PC-9 (cell line): ENCODE data around the gene UGT1A5. TPM values are rescaled to one million over a fixed set of nuclear protein-coding genes. Genes with fewer than 3 reads are reported as not detected.

Experiments
- BruUV-seq: library from RNA; stranded (reverse); fragments of 400-500 nt; replicated peaks from 2 replicates; lab custom pipeline; 2021; lab: Mats Ljungman, UMichigan
- CTCF ChIA-PET: fragments of 300-600 bp; sonication (Branson Sonifier 250); formaldehyde crosslinking; loops from one replicate; lab custom pipeline; 2022; ENCODE audit warnings: antibody characterized with exemption; lab: Charles Lee
- POLR2A ChIA-PET: fragments of 300-600 bp; sonication (Branson Sonifier 250); formaldehyde crosslinking; loops from one replicate; lab custom pipeline; 2022; ENCODE audit warnings: antibody characterized with exemption; ENCODE audit not compliant: unreplicated experiment; lab: Charles Lee
- DNase-seq, 2 experiments: peaks; one replicate each; pipeline versions ENCODE4 v3.0.0 to v3.0.0-alpha.2; 2015 to 2022; ENCODE audit warnings: mixed read lengths in 1 of 2
- H2AFZ ChIP-seq: fragments of 200-600 bp; sonication (generic); 2 replicates; pipeline ENCODE4 v1.8.1; 2017; ENCODE audit warnings: antibody characterized with exemption
- H3F3A ChIP-seq: fragments of 200-600 bp; sonication (generic); 2 replicates; pipeline ENCODE4 v1.8.1; 2017; ENCODE audit warnings: antibody characterized with exemption, mild to moderate bottlenecking, low read depth; ENCODE audit not compliant: insufficient read depth
- H3K27ac ChIP-seq: fragments of 200-600 bp; sonication (generic); 2 replicates; pipeline ENCODE4 v1.6.1; 2016; ENCODE audit warnings: mixed run types
- H3K27me3 ChIP-seq: fragments of 200-600 bp; sonication (generic); 2 replicates; pipeline ENCODE4 v1.6.1; 2016; ENCODE audit warnings: low read depth, mixed run types; ENCODE audit not compliant: insufficient read depth
- H3K36me3 ChIP-seq: fragments of 200-600 bp; sonication (generic); 2 replicates; pipeline ENCODE4 v1.6.1; 2016; ENCODE audit warnings: low read depth, mixed run types
- H3K4me1 ChIP-seq: fragments of 200-600 bp; sonication (generic); replicated peaks from 2 replicates; pipeline ENCODE4 v1.6.1; 2016; ENCODE audit warnings: mixed run types; ENCODE audit not compliant: insufficient read depth
- H3K4me2 ChIP-seq: fragments of 200-600 bp; sonication (generic); 2 replicates; pipeline ENCODE4 v1.6.1; 2017; ENCODE audit warnings: mixed run types
- H3K4me3 ChIP-seq: fragments of 200-600 bp; sonication (generic); 2 replicates; pipeline ENCODE4 v1.6.1; 2016; ENCODE audit warnings: mixed run types
- H3K79me2 ChIP-seq: fragments of 200-600 bp; sonication (generic); 2 replicates; pipeline ENCODE4 v1.6.1; 2017; ENCODE audit warnings: low read depth, mixed run types
- H3K9me2 ChIP-seq: fragments of 200-600 bp; sonication (generic); 2 replicates; pipeline ENCODE4 v1.8.1; 2017; ENCODE audit warnings: mild to moderate bottlenecking; ENCODE audit not compliant: insufficient read depth
- H3K9me3 ChIP-seq: fragments of 200-600 bp; sonication (generic); 2 replicates; pipeline ENCODE4 v1.8.1; 2016; ENCODE audit warnings: low read depth; ENCODE audit not compliant: insufficient read depth
- H4K20me1 ChIP-seq: fragments of 200-600 bp; sonication (generic); 2 replicates; pipeline ENCODE4 v1.8.1; 2017; ENCODE audit not compliant: insufficient read depth
- EZH2 ChIP-seq: fragments of 200-600 bp; sonication (generic); IDR thresholded peaks from 2 replicates; pipeline ENCODE4 v1.8.0; 2017; ENCODE audit warnings: antibody characterized with exemption, low read depth
- intact Hi-C: fragments of 100-400 bp; cut with micrococcal nuclease; formaldehyde crosslinking; loops from one replicate; pipeline ENCODE4 v1.10.0; 2022; ENCODE audit not compliant: unreplicated experiment
- total RNA-seq: library from RNA; stranded (reverse); gene quantifications from 2 replicates; pipeline ENCODE4 v1.2.3, GENCODE V29; 2021
- TF ChIP-seq, protein P1 (sequence below): fragments of 200-600 bp; sonication (generic); conservative IDR thresholded peaks from 2 replicates; pipeline ENCODE4 v1.6.1; 2017; ENCODE audit warnings: mixed run types, antibody characterized with exemption, mild to moderate bottlenecking, moderate library complexity

Gene UGT1A5
- total RNA-seq, 1 experiment from 2014 or later, result 71.3 TPM

DNA sequence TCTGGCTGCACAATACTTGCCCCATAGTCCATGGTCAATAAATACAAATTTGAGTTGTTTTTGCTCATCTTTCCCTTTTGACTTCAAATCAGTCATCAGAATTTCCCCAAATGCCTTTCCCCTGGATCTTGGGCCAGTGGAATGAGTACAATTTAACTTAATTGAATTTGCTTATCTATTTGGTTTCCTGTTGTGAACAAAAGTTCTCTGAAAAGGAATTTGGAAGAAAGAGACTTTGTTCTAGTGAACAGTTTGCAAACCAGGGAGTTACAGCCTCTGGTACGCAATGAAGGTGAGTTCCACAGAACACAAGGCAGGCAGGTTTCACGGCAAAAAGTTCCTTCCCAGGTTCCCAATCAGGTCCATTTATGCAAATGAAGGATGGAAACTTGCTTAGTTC lies 46.1 kb downstream of the UGT1A5 start:
- intact Hi-C loops, result no loop called here

DNA sequence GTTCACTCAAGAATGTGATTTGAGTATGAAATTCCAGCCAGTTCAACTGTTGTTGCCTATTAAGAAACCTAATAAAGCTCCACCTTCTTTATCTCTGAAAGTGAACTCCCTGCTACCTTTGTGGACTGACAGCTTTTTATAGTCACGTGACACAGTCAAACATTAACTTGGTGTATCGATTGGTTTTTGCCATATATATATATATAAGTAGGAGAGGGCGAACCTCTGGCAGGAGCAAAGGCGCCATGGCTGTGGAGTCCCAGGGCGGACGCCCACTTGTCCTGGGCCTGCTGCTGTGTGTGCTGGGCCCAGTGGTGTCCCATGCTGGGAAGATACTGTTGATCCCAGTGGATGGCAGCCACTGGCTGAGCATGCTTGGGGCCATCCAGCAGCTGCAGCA lies 47.3 kb downstream of the UGT1A5 start, which contains the start of gene UGT1A1:
TSS of gene UGT1A1 (plus strand) at position 228 of the 400 bp plus-strand sequence. CDS start at position 246, 18 bp downstream.
- H3K79me2 ChIP-seq, result peaks cover 93% of the 10 kb centered on the region
- no peaks in the 10 kb centered on the region for H3K27me3 ChIP-seq
- peaks cover 60% of the 10 kb centered on the region for H3K36me3 ChIP-seq
- TF ChIP-seq, protein P1, sequence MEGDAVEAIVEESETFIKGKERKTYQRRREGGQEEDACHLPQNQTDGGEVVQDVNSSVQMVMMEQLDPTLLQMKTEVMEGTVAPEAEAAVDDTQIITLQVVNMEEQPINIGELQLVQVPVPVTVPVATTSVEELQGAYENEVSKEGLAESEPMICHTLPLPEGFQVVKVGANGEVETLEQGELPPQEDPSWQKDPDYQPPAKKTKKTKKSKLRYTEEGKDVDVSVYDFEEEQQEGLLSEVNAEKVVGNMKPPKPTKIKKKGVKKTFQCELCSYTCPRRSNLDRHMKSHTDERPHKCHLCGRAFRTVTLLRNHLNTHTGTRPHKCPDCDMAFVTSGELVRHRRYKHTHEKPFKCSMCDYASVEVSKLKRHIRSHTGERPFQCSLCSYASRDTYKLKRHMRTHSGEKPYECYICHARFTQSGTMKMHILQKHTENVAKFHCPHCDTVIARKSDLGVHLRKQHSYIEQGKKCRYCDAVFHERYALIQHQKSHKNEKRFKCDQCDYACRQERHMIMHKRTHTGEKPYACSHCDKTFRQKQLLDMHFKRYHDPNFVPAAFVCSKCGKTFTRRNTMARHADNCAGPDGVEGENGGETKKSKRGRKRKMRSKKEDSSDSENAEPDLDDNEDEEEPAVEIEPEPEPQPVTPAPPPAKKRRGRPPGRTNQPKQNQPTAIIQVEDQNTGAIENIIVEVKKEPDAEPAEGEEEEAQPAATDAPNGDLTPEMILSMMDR, result no peak
- TF ChIP-seq EZH2, result no peak
- H3K27ac ChIP-seq, result 0 out of 2 replicates have a peak within 1 kb of the TSS, but pooled peaks have one; percentile 10
- H4K20me1 ChIP-seq, result peaks cover 64% of the 10 kb centered on the region
- H3K4me1 ChIP-seq, result peaks cover 11% of the 10 kb centered on the region; the same call in 1 of the 2 replicates
- H3K9me2 ChIP-seq, result no peaks in the 10 kb centered on the region
- H3K4me3 ChIP-seq, result no peak within 1 kb of the TSS
- no peak within 1 kb of the TSS for H3K4me2 ChIP-seq
- no peak within 1 kb of the TSS for H2AFZ ChIP-seq
- peaks cover 74% of the 10 kb centered on the region for H3F3A ChIP-seq
- intact Hi-C loops, result no loop called here
- POLR2A ChIA-PET, result no interaction called here
- no peaks in the 10 kb centered on the region for H3K9me3 ChIP-seq
- no TSS peak for BruUV-seq
- CTCF ChIA-PET, result no interaction called here
- DNase-seq, result no peak

More for the DNA sequence above, 46.1 kb downstream of the UGT1A5 start:
- BruUV-seq, result no TSS peak
- H2AFZ ChIP-seq, result no peak overlapping the region
- peaks cover 92% of the 10 kb centered on the region for H3K79me2 ChIP-seq
- CTCF ChIA-PET, result interaction anchor here (0.6 kb wide), 1 partner anchor 65 kb away, joined by 3 read pairs; no protein-coding TSS in a partner anchor
- TF ChIP-seq, protein P1, result no peak
- TF ChIP-seq EZH2, result no peak
- H3K4me2 ChIP-seq, result no peak overlapping the region
- H3K9me2 ChIP-seq, result no peaks in the 10 kb centered on the region
- H3K27me3 ChIP-seq, result no peaks in the 10 kb centered on the region
- H3K27ac ChIP-seq, result no peak overlapping the region; the same call in 1 of the 2 replicates
- H3K4me1 ChIP-seq, result peaks cover 11% of the 10 kb centered on the region; the same call in 1 of the 2 replicates
- H3K36me3 ChIP-seq, result peaks cover 69% of the 10 kb centered on the region
- H3K4me3 ChIP-seq, result no peak overlapping the region
- peaks cover 73% of the 10 kb centered on the region for H3F3A ChIP-seq
- peaks cover 60% of the 10 kb centered on the region for H4K20me1 ChIP-seq
- DNase-seq, result no peak
- POLR2A ChIA-PET, result no interaction called here
- no peaks in the 10 kb centered on the region for H3K9me3 ChIP-seq

DNA sequence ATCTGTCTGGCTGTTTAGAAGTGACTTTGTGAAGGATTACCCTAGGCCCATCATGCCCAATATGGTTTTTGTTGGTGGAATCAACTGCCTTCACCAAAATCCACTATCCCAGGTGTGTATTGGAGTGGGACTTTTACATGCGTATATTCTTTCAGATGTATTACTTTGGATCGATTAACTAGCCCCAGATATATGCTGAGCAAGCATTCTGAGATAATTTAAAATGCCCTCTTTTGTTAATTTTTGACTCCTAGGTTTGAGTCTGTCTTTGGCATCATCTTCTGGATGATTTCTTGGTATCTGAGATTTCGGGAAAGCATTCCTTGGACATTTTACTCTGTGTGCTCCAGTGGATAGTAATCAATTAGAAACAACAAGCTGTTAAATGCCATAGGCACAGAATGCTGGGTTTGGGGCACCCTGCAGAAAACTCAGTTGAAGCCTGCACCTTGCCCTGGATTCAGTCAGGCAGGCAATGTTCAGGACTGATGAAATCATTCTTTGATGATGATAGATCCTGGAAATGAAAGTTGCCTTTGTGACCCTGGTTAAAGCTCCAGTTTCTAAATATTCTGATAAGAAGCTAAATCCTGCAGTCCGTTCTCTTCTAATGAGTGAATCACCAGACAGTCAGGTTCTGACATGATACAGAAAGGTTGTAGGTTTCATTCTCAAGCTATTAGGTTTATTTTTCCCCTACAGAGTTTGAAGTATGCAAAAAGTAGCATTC lies 48.5 kb downstream of the UGT1A5 start:
- BruUV-seq, result TSS peak; percentile 1
- no peak overlapping the region for H3K4me2 ChIP-seq
- H4K20me1 ChIP-seq, result peaks cover 73% of the 10 kb centered on the region
- TF ChIP-seq, protein P1, result no peak
- no peak for TF ChIP-seq EZH2
- H3K79me2 ChIP-seq, result peaks cover 92% of the 10 kb centered on the region
- intact Hi-C loops, result no loop called here
- POLR2A ChIA-PET, result interaction anchor here (0.9 kb wide), 1 partner anchor 10 kb away, joined by 7 read pairs; no protein-coding TSS in a partner anchor
- no peak overlapping the region for H3K4me3 ChIP-seq
- CTCF ChIA-PET, result no interaction called here
- peaks cover 77% of the 10 kb centered on the region for H3F3A ChIP-seq
- no peak overlapping the region for H2AFZ ChIP-seq
- peaks cover 56% of the 10 kb centered on the region for H3K36me3 ChIP-seq
- H3K9me2 ChIP-seq, result no peaks in the 10 kb centered on the region
- H3K27me3 ChIP-seq, result no peaks in the 10 kb centered on the region
- 0 out of 2 replicates have a peak overlapping the region, but pooled peaks have one; percentile 10 for H3K27ac ChIP-seq
- no peaks in the 10 kb centered on the region for H3K9me3 ChIP-seq
- no peak for DNase-seq
- H3K4me1 ChIP-seq, result peaks cover 11% of the 10 kb centered on the region; the same call in 1 of the 2 replicates
